DMS79 treated with DMSO at 0.1 percent for 48 hours (cell line): ENCODE data around the gene PES1.
"Not testable (repeated sequence)": the region's sequence is repeated elsewhere in the genome, so short reads cannot be mapped to it uniquely, and the experiment has no call there.

ENCODE experiments used
- DNase-seq: peaks from one replicate; lab custom pipeline; 2025; lab: John Stamatoyannopoulos, UW

The PES1 gene

DNA sequence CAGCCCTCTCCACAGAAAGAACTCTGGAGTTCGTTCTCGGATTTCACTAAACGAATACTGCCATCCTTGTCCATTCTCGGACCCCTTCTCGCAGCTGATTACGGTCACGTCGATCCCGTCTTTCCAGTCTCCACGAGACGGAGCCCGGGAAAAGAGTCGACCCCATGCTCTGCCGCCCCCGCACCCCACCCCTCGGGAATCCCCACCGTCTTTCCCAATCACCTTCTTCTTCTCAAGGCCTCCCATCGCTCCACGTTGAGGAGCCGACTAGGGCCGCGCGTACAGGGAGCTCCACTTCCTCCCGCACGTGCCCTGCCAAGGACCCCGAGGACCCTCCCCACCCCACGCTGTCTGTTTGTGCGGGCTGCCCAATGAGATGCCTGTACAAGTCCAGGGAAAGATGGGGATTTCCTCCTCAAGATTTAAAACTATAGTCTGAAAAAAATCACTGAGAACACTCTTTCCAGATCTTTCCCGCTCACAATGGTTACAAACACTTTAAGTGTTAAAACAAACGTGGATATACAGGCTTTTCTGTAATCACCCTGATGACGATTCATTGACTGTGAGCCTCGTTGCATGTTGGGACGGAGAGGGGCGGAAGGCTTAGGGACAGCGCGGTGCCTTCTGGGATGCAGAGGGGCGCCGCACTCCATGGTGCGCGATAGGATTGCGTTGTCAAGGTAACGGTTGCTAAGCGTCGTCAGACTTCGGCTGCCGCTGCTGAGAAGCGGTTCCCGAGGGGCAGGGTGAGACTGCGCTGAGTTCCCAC, at the start of gene PES1:
Gene PES1 (minus strand): TSS at position 323 of the 772 bp plus-strand sequence. CDS start 77 bp downstream, at position 246.
- DNase-seq: peak; percentile 86

DNA sequence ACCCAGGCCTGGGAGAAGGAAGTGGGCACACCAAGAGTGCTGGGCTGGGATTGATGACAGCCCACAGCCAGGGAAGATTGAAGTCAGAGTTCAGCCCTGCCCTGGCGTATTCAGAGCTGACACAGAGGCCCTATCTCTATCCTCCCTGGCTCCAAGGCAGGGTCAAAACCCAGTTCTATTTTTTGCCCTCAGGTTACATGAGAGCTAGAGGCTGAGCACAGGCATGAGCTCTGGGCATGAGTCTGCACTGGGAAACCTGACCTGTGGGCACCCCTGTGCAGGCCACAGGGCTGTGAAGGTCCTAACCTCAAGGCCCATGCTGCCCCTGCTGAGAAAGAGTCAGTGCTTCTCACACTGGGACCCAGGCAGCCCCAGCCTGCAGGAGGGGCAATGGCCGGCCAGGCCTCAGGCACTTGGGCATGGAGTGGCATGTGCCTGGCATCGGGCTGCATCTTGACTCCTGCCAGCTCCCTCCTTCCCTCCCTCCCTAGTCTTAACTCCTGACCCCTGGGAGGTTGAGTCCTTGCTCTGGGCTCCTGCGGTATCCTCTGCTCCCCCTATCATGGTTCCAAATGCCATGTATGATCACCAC, 49.2 kb upstream of the PES1 start:
- no peak for DNase-seq

DNA sequence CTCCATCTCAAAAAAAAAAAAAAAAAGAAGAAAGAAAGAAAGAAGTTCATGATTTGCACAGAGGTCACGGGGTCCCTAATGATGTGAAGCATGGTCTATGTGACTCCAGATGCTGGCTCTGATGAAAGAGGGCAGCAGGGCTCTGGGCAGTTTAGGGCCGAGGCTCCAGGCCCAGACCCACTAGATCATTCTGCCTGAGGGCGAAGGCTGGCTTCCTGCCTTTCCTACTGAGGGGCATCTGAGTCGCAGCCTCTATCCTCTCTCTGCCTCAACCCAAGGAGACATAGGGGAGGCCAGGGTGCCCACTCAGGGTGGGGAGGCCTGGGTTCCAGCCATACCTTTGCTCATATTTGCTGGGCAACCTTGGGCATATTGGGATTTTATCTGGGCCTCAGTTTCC, 48.7 kb upstream of the PES1 start:
- DNase-seq: no peak

DNA sequence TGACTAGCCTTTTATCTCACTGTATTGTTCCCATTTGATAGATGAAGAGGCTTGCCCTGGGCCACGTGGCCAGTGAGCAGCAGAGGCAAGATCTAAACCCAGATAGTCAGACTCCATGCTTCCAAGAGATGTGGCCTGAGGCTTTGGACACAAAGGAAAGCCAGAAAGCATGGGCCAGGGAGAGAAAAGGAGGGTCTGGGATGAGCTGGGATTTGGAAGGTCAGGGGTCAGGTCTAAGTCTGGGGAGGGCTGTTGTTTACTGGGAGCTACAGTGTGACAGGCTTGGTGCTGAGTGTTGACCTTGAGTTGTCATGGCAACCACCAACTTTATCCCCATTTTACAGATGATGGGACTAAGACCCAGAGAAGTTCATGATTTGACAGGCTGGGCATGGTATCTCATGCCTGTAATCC, 46.0 kb upstream of the PES1 start:
- DNase-seq: no peak

DNA sequence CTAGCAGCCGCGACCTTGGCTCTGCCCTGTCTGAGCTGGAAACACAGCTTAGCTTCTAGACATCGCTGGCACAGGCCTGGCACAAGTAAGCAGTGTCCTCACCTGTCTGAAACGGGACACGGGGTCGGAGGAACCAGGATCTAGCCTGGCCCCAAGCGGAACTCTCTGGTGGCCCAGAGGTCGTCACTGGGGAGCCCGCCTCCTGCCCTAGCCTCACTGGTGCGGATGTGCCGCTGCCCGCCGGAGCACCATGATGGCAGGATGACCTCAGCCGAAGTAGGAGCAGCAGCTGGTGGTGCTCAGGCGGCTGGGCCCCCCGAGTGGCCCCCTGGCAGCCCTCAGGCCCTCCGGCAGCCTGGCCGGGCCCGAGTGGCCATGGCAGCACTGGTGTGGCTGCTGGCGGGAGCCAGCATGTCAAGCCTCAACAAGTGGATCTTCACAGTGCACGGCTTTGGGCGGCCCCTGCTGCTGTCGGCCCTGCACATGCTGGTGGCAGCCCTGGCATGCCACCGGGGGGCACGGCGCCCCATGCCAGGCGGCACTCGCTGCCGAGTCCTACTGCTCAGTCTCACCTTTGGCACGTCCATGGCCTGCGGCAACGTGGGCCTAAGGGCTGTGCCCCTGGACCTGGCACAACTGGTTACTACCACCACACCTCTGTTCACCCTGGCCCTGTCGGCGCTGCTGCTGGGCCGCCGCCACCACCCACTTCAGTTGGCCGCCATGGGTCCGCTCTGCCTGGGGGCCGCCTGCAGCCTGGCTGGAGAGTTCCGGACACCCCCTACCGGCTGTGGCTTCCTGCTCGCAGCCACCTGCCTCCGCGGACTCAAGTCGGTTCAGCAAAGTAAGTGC, 44.7 kb upstream of the PES1 start:
- no peak for DNase-seq

DNA sequence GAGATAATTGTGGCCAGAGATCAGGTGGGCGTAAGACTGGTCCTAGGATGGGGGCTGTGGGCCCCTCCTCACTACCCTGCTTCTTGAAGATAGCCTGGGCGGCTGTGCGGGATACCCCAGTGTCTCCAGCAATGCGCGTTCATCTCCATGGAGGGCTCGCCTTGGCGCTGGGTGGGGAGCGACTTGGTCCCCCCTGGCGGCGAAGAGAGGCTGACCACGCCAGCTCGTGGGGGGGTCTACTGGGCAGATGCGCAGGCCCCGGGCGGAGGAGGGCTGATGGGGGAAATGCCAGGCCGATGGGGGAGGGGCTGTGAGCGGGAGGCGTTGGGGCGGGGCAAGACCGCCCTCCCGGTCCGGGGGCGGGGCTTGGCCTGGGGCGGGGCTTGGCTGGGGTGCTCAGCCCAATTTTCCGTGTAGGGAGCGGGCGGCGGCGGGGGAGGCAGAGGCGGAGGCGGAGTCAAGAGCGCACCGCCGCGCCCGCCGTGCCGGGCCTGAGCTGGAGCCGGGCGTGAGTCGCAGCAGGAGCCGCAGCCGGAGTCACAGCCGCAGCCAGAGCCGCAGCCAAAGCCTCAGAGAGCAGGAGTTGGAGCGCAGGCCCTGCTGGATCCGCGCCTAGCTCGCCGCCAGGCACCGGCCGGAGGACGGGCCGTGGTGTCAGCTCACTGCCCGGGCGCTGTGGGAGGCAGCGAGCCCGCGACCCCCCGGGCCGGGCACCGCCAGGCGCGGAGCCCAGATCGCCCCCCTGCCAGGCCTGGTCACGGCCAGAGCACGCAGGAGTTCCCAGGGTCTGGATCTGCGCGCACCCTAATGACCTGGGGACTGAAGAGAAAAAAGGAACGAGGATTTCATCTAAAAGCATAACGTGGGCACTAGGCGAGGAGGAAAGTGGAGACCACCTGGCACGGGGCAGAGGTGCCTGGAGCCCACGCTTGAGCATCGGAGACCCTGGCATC, 43.8 kb upstream of the PES1 start, which contains the start of gene SLC35E4:
Gene SLC35E4 (plus strand): TSS at position 509 of the 953 bp plus-strand sequence. CDS start 670 bp downstream, outside the sequence.
- peak; percentile 26 for DNase-seq

DNA sequence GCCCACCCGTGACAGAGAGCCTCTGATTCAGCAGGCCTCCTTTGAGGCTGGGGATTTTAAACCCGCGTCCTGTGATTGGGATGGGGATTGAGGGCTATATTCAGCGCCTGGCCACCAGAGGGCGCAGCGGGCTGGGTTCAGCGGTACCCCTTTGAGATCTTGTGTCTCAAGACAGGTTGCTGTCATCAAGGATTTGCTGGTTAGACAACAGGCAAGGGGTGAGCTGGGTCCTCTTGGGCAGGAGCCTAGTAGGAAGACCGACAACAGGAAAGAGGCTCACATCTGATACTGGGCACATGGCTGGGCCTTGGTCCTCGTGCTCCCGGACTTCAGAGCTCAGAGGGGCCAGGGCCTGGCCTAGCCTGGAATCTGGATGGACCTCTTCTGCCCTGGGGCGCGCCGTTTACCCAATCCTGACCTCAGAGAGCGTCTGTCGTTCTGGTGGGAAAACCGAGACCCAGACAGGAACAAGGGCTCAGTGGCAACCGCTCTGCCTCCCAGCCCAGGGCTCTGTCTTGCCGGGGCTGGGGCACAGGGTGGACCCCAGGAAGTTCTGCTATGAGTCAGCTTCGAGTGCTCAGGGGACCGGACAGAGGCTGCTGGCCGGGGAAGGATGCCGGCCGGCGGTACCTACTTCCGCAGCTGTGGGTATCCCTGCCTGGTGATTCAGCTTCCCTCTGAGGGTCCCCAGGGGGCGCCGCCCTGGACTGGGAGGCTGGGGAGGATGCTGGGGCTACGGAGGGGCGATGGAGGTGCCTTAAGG, 42.9 kb upstream of the PES1 start:
- DNase-seq: peak; percentile 43

DNA sequence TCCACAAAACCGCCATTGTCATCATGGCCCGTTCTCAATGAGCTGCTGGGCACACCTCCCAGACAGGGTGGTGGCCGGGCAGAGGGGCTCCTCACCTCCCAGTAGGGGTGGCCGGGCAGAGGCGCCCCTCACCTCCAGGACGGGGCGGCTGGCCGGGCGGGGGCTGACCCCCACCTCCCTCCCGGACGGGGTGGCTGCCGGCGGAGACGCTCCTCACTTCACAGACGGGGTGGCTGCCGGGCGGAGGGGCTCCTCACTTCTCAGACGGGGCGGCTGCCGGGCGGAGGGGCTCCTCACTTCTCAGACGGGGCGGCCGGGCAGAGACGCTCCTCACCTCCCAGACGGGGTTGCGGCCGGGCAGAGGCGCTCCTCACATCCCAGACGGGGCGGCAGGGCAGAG, 39.8 kb upstream of the PES1 start:
- not testable (repeated sequence) for DNase-seq

DNA sequence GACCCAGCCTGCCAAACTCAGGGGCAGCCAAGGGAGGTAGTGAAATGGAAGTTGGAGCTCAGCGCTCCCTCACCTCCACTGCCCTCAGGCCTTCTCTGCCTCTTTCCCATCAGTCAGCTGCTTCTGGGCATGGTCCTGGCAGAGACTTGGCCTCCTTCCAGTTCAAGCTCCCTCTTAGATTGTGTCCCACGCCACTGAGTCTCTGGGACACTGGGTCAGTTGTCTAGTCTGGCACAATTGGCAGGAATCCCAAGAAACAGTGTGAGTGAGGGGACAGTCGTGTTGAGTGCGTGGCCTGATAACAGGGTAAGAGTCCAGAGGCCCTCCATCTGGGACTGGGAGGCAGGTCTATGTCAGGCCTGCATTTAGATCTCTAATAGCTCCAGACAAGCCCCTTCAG, 36.8 kb upstream of the PES1 start:
- DNase-seq: peak; percentile 68

DNA sequence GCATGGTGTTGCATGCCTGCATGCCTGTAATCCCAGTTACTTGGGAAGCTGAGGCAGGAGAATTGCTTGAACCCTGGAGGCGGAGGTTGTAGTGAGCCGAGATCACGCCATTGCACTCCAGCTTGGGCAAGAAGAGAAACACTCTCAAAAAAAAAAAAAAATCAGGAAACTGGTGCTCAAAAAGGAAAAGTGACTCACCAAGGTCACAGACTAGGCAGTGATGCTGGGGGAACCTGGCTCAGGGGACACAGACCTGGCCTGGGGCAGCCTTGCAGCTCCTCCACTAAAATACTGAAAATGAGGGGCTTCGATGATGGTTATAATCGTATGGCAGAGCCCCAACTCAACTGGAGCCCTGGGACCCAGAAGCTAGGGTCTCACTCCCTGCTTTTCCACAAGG, 35.8 kb upstream of the PES1 start:
- DNase-seq: no peak

DNA sequence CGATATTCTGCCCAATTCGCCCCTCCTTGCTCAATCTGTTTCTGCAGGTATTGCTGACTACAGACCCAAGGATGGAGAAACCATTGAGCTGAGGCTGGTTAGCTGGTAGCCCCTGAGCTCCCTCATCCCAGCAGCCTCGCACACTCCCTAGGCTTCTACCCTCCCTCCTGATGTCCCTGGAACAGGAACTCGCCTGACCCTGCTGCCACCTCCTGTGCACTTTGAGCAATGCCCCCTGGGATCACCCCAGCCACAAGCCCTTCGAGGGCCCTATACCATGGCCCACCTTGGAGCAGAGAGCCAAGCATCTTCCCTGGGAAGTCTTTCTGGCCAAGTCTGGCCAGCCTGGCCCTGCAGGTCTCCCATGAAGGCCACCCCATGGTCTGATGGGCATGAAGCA, 34.7 kb upstream of the PES1 start:
- no peak for DNase-seq

DNA sequence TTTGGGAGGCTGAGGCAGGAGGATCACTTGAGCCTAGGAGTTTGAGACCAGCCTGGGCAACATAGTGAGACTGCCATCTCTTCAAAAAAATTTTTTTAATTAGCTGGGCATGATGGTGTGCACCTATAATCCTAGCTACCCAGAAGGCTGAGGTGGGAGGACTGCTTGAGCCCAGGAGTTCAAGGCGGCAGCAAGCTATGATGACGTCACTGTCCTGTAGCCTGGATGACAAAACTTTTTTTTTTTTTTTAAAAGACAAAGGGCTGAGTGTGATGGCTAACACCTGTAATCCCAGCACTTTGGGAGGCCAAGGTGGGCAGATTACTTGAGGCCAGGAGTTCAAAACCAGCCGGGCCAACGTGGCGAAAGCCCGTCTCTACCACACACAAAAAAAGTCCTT, 28.2 kb upstream of the PES1 start:
- DNase-seq: not testable (repeated sequence)

DNA sequence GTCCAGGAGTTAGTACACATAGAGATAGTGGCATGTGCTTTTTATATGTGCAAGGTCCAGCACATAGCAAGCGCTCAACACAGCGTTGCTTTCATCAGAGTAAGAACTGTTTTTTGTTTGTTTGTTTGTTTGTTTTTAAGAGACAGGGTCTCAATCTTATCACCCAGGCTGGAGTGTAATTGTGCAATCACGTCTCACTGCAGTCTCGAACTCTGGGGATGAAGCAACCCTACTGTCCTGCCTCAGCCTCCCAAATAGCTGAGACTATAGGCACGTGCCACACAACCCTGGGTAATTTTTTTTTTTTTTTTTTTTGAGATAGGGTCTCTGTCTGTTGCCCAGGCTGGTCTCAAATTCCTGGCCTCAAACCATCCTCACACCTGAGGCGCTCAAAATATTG, 26.1 kb upstream of the PES1 start:
- no peak for DNase-seq

DNA sequence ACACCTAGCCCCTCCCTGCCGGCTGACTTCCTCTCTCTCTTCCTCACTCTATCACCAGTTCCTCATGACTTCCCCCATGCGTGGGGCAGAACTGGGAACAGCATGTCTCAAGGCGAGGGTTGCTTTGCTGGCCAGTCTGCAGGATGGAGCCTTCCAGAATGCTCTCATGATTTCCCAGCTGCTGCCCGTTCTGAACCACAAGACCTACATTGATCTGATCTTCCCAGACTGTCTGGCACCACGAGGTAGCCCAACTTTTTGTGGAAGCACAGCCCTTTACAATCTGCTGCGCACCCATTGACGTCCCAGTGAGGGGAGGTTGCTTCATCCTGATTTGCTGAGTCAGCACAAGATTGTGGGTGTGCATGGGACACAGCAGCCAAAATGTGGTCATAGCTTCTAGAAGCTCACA, 23.8 kb upstream of the PES1 start:
- no peak for DNase-seq

DNA sequence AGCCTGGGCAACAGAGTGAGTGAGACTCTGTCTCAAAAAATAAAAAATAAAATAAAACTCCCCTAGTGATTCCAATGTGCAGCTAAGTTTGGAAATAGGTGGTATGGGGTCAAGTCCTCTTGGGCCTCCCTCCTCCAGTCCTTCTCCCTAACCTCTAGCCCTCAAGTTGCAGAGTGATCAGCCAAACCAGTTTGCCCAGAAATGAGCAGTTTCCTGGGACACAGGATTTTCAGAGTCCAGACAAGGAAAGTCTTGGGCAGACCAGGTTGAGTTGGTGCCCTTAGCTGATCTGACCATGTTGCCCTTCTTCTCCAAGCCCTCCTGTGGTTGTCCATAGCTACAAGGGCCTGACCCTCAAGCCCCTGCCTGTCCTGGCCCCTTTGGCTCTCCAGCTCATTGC, 23.2 kb upstream of the PES1 start:
- no peak for DNase-seq

DNA sequence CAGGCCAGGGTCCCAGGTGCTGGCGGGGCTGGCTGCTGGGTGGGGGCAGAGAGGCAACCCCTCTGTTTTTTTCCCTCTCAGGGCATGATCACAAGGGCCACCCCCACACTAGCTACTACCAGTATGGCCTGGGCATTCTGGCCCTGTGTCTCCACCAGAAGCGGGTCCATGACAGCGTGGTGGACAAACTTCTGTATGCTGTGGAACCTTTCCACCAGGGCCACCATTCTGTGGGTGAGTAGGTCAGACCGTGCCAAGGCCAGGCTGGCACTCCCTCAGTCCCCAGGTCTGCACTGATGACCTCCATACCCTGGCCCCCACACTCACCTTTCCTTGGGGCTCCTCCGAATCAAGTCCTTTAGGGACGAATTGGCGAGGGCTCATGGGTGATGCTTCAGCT, 22.6 kb upstream of the PES1 start:
- no peak for DNase-seq

DNA sequence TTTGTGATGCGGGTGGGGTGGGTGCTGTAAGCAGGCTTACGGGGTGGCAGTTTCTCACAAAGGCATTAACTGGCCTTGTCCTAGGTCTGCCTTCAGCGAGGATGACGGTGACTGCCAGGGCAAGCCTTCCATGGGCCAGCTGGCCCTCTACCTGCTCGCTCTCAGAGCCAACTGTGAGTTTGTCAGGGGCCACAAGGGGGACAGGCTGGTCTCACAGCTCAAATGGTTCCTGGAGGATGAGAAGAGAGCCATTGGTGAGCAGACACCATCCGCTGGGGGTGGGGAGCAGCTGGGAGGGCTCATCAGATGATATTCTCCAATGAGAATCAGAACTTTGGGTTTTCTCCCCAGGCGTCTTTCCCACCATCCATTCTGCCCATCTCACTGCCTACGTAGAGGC, 21.1 kb upstream of the PES1 start:
- no peak for DNase-seq

DNA sequence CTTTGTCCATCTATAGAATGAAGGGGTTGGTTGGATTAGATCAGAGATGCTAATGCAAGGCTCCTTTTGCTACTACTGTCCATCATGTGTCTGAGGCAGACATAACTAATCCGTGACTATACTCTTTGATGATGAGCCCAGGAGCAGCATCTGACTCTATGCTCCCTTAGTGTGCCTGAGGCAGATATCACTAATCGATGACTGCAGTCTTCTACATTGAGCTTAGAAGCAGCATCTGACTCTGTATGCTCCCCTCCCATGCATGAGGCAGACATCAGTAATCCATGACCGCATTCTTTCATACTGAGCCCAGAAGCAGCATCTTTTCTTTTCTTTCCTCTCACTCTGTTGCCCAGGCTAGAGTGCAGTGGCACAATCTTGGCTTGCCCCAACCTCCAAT, 19.5 kb upstream of the PES1 start:
- DNase-seq: no peak

DNA sequence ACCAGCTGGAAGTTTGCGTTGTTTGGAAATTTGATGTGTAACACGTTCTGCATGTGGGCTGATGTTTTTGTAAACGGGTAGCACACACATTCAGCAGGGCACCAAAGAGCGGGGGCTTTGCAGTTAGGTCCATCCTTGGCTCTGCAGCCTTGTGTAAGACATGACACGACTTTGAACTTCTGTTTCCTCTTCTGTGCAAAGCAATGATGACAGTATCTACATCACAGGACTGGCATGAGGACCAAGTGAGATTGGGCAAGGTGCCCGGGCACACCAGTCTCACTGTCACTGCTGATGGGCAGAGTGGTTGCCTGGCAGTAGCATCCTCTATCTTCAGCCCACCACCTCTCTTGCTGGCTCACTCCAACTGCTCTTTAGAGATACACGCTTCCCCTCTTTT, 18.6 kb upstream of the PES1 start:
- no peak for DNase-seq

DNA sequence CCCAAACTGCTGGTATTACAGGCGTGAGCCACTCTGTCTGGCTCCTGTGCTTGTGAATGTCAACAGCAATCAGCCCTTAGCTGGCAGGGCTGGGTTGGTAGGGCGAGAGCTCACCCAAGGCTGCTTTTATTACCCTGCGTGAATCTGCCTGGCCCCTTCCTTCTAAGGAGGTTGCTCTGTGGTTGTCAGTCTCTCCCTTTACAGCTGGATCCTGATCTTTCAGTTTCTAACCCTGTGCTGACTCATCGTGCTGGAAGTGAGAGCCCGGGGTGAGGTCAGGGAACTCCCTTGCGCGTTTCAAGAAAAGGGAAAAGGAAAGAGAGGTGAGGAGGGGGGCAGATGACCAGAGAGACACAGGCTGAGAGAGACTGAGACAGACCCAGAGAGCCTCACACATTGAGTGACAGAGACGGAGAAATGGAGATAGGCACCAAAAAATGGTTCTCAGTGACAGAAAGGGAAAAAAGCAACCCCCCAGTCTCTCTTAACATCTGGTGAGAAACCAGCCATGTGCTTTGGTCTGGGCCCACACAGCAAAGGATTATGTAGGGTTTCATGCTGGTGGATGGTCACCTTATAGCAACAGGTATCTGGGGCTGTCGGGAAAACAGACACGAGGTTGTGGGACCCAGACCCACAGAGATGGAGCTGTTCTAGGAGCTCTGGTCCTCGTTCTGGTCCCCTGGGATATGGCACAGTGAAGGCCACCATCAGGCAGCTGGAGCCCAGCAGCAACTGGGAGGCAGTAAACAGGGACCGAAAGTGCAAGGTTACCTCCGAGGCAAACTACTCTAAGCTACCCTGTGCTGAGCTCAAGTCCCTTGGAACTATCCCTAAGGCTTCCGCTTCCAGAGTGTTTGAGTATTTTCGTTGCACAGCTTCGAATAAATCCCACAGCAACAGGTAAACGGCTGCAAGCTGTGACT, 17.8 kb upstream of the PES1 start:
- DNase-seq: no peak
